Gastrocnemius medialis (tissue), 4 donors: ENCODE results near the gene PPP6R2.

Source experiments
- CTCF ChIP-seq, 5 experiments: fragments of 450-650 bp in 3 of 5; fragments of 200-600 bp in 2 of 5; sonication (generic) in 2 of 5; IDR thresholded peaks in 4 of 5; conservative IDR thresholded peaks in 1 of 5; 1 replicate in 4 of 5; 2 replicates in 1 of 5; pipeline ENCODE4 v1.5.1; 2016 to 2019; ENCODE audit warnings: antibody characterized with exemption in 5 of 5, mild to moderate bottlenecking in 3 of 5, moderate library complexity in 3 of 5
- POLR2A ChIP-seq, 2 donors: fragments of 450-650 bp; IDR thresholded peaks; one replicate each; pipeline ENCODE4 v1.6.1; 2017; ENCODE audit warnings: antibody characterized with exemption in 2 of 2, mild to moderate bottlenecking in 2 of 2, moderate library complexity in 2 of 2

DNA sequence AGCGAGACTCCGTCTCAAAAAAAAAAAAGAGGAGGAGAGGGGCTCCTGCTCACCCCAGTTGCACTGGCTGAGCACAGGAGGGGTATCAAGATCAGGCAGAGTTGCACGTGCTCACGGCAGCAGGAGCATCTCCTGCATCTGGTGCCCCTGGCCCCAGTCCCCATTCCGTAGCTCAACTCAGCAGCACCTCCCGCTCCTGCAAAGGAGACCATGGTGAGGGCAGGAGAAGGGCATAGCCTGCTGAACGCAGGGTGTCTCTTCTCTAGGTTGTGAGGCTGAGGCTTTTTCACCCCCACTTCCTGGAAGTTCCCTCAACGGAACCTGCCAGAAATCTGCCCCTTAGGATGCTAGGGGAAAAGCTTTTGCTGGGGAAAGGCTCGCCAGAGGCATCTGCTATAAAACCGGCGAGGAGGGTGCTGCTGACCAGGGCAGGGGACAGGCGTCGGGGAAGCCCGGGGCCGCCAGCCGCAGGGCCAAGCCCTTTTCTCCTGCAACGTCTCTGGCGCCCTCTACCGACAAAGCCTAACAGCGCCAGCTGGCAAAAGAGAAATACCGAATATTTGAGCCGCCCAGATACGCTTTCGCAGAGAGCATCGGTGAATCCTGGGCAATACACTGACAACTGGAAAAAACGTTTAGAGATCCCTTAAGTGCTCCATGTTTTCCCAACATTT lies 1.0 kb upstream of the PPP6R2 start:
- TF ChIP-seq CTCF (IDR thresholded peaks at IDR 0.05 in 4 of 5, conservative IDR thresholded peaks at IDR 0.05 in 1 of 5) = peak; percentile 89 to 98 (median 97)
- no peak for TF ChIP-seq POLR2A (IDR thresholded peaks at IDR 0.05)
